B cell (primary cell): ENCODE measurements around the gene RALGAPB. TPM values are rescaled to one million over a fixed set of nuclear protein-coding genes. Genes with fewer than 3 reads are reported as not detected.

Experiments
- ATAC-seq: fragments of 200-7000 bp; cut with Tn5 transposase; one replicate; pipeline ENCODE4 v1.10.0; 2021; ENCODE audit warnings: low read depth, mild to moderate bottlenecking, moderate number of reproducible peaks, moderate library complexity
- CTCF ChIA-PET: fragments of 350-600 bp; sonication (Branson Sonifier 250); formaldehyde crosslinking; loops from one replicate; lab custom pipeline; 2021; ENCODE audit warnings: antibody characterized with exemption, inconsistent platforms; lab: Charles Lee
- POLR2A ChIA-PET: fragments of 350-600 bp; sonication (Branson Sonifier 250); formaldehyde crosslinking; loops from one replicate; lab custom pipeline; 2021; ENCODE audit warnings: antibody characterized with exemption; lab: Charles Lee
- DNase-seq: peaks from one replicate; pipeline ENCODE4 v3.0.0; 2013
- H2AFZ ChIP-seq: 2 replicates; pipeline ENCODE4 v1.6.1; 2012; ENCODE audit warnings: mild to moderate bottlenecking, low read depth, low read length; ENCODE audit not compliant: insufficient read depth, poor library complexity, severe bottlenecking
- H3K27ac ChIP-seq, 2 donors: 1 replicate in 1 of 2; 2 replicates in 1 of 2; pipeline ENCODE4 v1.5.1; 2012 to 2013; ENCODE audit warnings: low read length in 2 of 2, mild to moderate bottlenecking in 2 of 2, moderate library complexity in 1 of 2
- H3K27me3 ChIP-seq, 4 experiments: fragments of 200-600 bp in 1 of 4; sonication (generic) in 1 of 4; replicated peaks in 1 of 4; 1 replicate in 2 of 4; 2 replicates in 2 of 4; pipeline versions ENCODE4 v1.6.1 to v1.7.0; 2013 to 2016; ENCODE audit warnings: low read length in 3 of 4, mild to moderate bottlenecking in 2 of 4, mixed read lengths in 1 of 4, moderate library complexity in 1 of 4; ENCODE audit not compliant: insufficient read depth in 4 of 4, control insufficient read depth in 3 of 4; ENCODE audit errors: control extremely low read depth in 1 of 4
- H3K36me3 ChIP-seq, 2 experiments: replicated peaks in 1 of 2; 1 replicate in 1 of 2; 2 replicates in 1 of 2; pipeline versions ENCODE4 v1.6.1 to v1.7.1; 2013; ENCODE audit warnings: low read length in 1 of 2; ENCODE audit not compliant: insufficient read depth in 2 of 2, control insufficient read depth in 1 of 2; ENCODE audit errors: control extremely low read depth in 1 of 2, extremely low read depth in 1 of 2
- H3K4me1 ChIP-seq, 2 donors: fragments of 200-600 bp in 1 of 2; sonication (generic) in 1 of 2; 1 replicate in 1 of 2; 2 replicates in 1 of 2; pipeline versions ENCODE4 v1.5.1 to v1.6.1; 2013 to 2017; ENCODE audit warnings: low read length in 2 of 2; ENCODE audit not compliant: control insufficient read depth in 2 of 2, insufficient read depth in 2 of 2
- H3K4me2 ChIP-seq: replicated peaks from 2 replicates; pipeline ENCODE3; 2012; ENCODE audit warnings: mild to moderate bottlenecking, low read depth, low read length; ENCODE audit not compliant: poor library complexity, severe bottlenecking
- H3K4me3 ChIP-seq, 5 experiments: fragments of 200-600 bp in 1 of 5; sonication (generic) in 1 of 5; 1 replicate in 3 of 5; 2 replicates in 2 of 5; pipeline versions ENCODE4 v1.5.1 to v1.7.0; 2011 to 2016; ENCODE audit warnings: low read length in 4 of 5, mild to moderate bottlenecking in 4 of 5, low read depth in 2 of 5, control low read depth in 1 of 5, moderate library complexity in 1 of 5; ENCODE audit not compliant: insufficient read depth in 1 of 5; ENCODE audit errors: control extremely low read depth in 1 of 5, extremely low read depth in 1 of 5
- H3K79me2 ChIP-seq: fragments of 200-600 bp; sonication (generic); one replicate; pipeline ENCODE4 v1.6.0; 2016; ENCODE audit warnings: low read length; ENCODE audit not compliant: control insufficient read depth, insufficient read depth
- H3K9ac ChIP-seq: fragments of 200-600 bp; sonication (generic); 2 replicates; pipeline ENCODE4 v1.6.1; 2017; ENCODE audit warnings: mild to moderate bottlenecking, low read length, moderate library complexity
- H3K9me3 ChIP-seq, 3 donors: one replicate each; pipeline versions ENCODE4 v1.6.1 to v1.7.1; 2013; ENCODE audit warnings: low read length in 2 of 3; ENCODE audit not compliant: control insufficient read depth in 2 of 3, insufficient read depth in 1 of 3; ENCODE audit errors: control extremely low read depth in 1 of 3
- H4K20me1 ChIP-seq: 2 replicates; pipeline ENCODE4 v1.6.0; 2012; ENCODE audit warnings: mild to moderate bottlenecking, low read length; ENCODE audit not compliant: insufficient read depth, control insufficient read depth, poor library complexity, severe bottlenecking
- H3K27ac Mint-ChIP-seq: one replicate; pipeline ENCODE4 v1.8.0; 2021; ENCODE audit warnings: mixed read lengths
- H3K27me3 Mint-ChIP-seq: one replicate; pipeline ENCODE4 v1.8.0; 2021; ENCODE audit warnings: mixed read lengths
- H3K4me1 Mint-ChIP-seq: one replicate; pipeline ENCODE4 v1.8.0; 2021; ENCODE audit warnings: mixed read lengths
- H3K4me3 Mint-ChIP-seq: one replicate; pipeline ENCODE4 v1.8.0; 2021; ENCODE audit warnings: mixed read lengths
- H3K9me3 Mint-ChIP-seq: one replicate; pipeline ENCODE4 v1.8.0; 2022; ENCODE audit warnings: mixed read lengths; ENCODE audit not compliant: insufficient read depth
- CTCF ChIP-seq: fragments of 200-600 bp; IDR thresholded peaks from one replicate; pipeline ENCODE4 v1.8.0; 2022; ENCODE audit warnings: antibody characterized with exemption, mild to moderate bottlenecking
- EZH2 ChIP-seq: IDR thresholded peaks from 2 replicates; pipeline ENCODE4 v1.6.1; 2012; ENCODE audit warnings: borderline replicate concordance, low read depth, mild to moderate bottlenecking, moderate library complexity, low read length; ENCODE audit not compliant: insufficient read depth, poor library complexity, severe bottlenecking
- WGBS: methylation state at CpG from one replicate; pipeline ENCODE4 v1.1.5; 2013; ENCODE audit warnings: missing lambda C conversion rate; ENCODE audit not compliant: insufficient coverage; 5-methylcytosine and 5-hydroxymethylcytosine counted together
- intact Hi-C: fragments of 100-400 bp; cut with micrococcal nuclease; formaldehyde crosslinking; loops from one replicate; pipeline ENCODE4 v1.10.0; 2022
- polyA plus RNA-seq: library from polyadenylated mRNA; depleted of rRNA; stranded (reverse); fragments of >200 nt; gene quantifications from 2 replicates; pipeline ENCODE4 v1.2.3, GENCODE V29; 2012
- total RNA-seq, 2 donors: library from RNA; stranded (reverse); fragments of 120-200 nt in 1 of 2; gene quantifications; 1 replicate in 1 of 2; 2 replicates in 1 of 2; pipeline versions ENCODE4 v1.2.3 to v1.2.4, GENCODE V29; 2013 to 2022

The RALGAPB gene
- total and polyA plus RNA-seq, 2 donors (not counting 1 experiment from before 2014, with no cell fraction given), result 15.0 to 58.3 TPM

- CTCF ChIA-PET, result no interaction called here
- 100% methylated on average over 1 of the region's 1 CpG for WGBS
- Mint-ChIP-seq H3K9me3 (no peaks in the 10 kb centered on the region), H3K4me1 (peaks cover 8% of the 10 kb centered on the region), H3K4me3 (no peak overlapping the region), H3K27ac (no peak overlapping the region), H3K27me3 (peaks cover 57% of the 10 kb centered on the region)
- no peaks in the 10 kb centered on the region for H3K36me3 ChIP-seq
- H3K9me3 ChIP-seq, result peaks cover 0 to 5% (median 0%) of the 10 kb centered on the region in 3 donors
- no peak overlapping the region for H3K9ac ChIP-seq
- H3K79me2 ChIP-seq, result no peaks in the 10 kb centered on the region
- no peaks in the 10 kb centered on the region for H4K20me1 ChIP-seq
- TF ChIP-seq CTCF (no peak), EZH2 (no peak)
- no peak overlapping the region for H3K27ac ChIP-seq
- no peak for ATAC-seq
- no peak overlapping the region for H2AFZ ChIP-seq
- peaks cover 0 to 30% (median 12%) of the 10 kb centered on the region in 4 experiments for H3K27me3 ChIP-seq
- no peak overlapping the region for H3K4me3 ChIP-seq
- intact Hi-C loops, result no loop called here
- POLR2A ChIA-PET, result no interaction called here
- H3K4me1 ChIP-seq, result peaks cover 5 to 9% of the 10 kb centered on the region in 2 donors
- no peak overlapping the region for H3K4me2 ChIP-seq
- no peak for DNase-seq
These were observed 127.4 kb downstream of the RALGAPB start for GRCh38 chr20:38600057-38600456.

GRCh38 chr20:38601216-38602184, 128.9 kb downstream of the RALGAPB start, which contains the start of gene ARHGAP40:
Gene ARHGAP40 (plus strand): TSS chr20:38601809.
- POLR2A ChIA-PET, result no interaction called here
- no peak within 1 kb of the TSS for H3K9ac ChIP-seq
- H3K27me3 ChIP-seq, result peaks cover 0 to 32% (median 16%) of the 10 kb centered on the region in 4 experiments
- CTCF ChIA-PET, result no interaction called here
- H3K4me1 Mint-ChIP-seq, result peaks cover 8% of the 10 kb centered on the region
- H3K27me3 Mint-ChIP-seq, result peaks cover 68% of the 10 kb centered on the region
- no peaks in the 10 kb centered on the region for H3K36me3 ChIP-seq
- no peaks in the 10 kb centered on the region for H3K9me3 Mint-ChIP-seq
- no peaks in the 10 kb centered on the region for H4K20me1 ChIP-seq
- no peak for ATAC-seq
- TF ChIP-seq CTCF (no peak), EZH2 (no peak)
- no peak for DNase-seq
- H3K27ac Mint-ChIP-seq, result no peak within 1 kb of the TSS
- no peak within 1 kb of the TSS for H3K4me3 ChIP-seq
- H2AFZ ChIP-seq, result no peak within 1 kb of the TSS
- peaks cover 5 to 9% of the 10 kb centered on the region in 2 donors for H3K4me1 ChIP-seq
- H3K9me3 ChIP-seq, result peaks cover 0 to 5% (median 0%) of the 10 kb centered on the region in 3 donors
- WGBS, result 12% methylated on average over 39 of the region's 42 CpGs
- intact Hi-C loops, result no loop called here
- H3K27ac ChIP-seq, result no peak within 1 kb of the TSS
- H3K4me2 ChIP-seq, result no peak within 1 kb of the TSS
- H3K79me2 ChIP-seq, result no peaks in the 10 kb centered on the region
- H3K4me3 Mint-ChIP-seq, result no peak within 1 kb of the TSS
